NCI-H146 treated with DMSO at 0.1 percent for 48 hours (cell line): ENCODE data around the gene EFCAB11.

Experiments
- DNase-seq: peaks from one replicate; lab custom pipeline; 2025; ENCODE audit not compliant: unreplicated experiment; lab: John Stamatoyannopoulos, UW

EFCAB11 gene

DNA sequence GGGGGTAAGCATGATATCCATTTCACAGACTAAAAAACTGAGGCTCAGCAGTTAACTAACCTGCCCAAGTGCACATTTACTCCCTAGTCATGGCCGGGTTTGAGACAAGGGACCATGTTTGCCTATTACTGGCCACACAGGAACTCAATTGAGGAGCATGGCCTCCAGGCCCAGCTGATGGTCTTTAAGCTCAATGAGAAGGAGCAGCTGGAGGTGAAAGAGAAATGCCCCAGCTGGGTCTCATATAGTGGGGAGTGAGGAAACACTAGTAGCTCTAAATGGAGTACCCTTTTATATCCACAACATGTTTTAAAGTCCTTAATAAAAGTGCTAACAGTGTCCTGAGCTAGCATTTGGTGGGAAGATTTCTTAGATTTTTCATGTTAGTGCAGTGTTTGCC lies 2.8 kb upstream of the EFCAB11 start:
- DNase-seq: no peak

DNA sequence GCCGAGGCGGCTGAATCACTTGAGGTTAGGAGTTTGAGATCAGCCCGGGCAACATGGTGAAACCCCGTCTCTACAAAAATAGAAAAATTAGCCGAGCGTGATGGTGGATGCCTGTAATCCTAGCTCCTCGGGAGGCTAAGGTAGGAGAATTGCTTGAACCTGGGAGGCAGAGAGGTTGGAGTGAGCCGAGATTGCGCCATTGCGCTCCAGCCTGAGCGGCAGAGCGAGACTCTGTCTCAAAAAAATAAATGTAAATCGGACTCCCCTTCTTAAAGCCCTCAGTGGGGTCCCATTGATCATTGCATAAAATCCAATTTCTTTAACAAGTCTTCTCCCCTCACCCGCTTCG lies 2.1 kb upstream of the EFCAB11 start:
- no peak for DNase-seq

DNA sequence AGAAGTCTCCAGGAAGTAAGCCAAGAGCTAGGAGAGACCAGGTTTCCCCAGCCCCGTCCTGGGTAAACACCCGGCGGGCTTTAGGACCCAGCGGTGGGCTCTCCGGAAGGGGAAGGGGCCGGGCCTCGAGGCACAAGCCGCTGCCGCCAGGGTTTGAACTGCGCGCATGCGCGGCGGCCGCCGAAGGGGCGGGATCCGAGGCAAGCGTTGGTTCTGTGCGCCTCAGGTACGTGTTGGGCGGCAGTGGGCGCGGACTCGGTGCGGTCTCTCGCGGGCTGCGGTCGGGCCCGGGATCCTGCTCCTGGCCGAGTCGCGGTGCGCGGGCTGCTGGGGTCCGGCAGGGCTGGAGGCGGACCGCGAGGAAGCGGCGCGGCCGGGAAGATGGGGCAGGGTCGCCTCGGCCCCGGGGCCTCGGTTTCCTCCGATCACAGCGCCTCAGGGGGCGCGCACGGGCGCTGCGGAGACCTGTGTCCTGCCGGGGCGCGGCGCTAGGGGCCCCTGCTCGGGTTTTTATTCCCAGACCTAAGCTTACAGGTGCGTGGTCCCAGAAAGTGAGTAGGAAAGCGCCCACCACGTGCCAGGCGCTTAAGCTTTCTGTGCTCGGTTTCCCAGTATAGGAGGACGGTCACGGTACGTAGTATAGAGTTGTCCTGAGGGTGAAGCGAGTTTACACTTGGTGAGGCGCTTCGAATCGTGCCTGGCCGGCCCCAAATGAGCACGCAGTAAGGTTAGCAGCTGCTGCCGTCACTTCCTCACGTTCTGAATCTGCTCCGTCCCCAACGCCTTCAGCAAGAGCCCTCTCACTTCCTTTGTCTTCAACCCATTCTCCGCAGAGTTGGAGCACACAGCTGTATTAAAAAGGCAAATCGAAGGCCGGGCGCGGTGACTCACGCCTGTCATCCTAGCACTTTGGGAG lies 1.5 kb upstream of the EFCAB11 start, which contains the start of gene TDP1:
TSS of gene TDP1 (plus strand) at position 183 of the 916 bp plus-strand sequence. CDS start 7,188 bp downstream, outside the sequence.
- DNase-seq: peak; percentile 95

- peak; percentile 53 for DNase-seq
Measured at GRCh38 chr14:89955022-89955744, 653 bp upstream of the EFCAB11 start.

GRCh38 chr14:89953602-89954001 lies 928 bp downstream of the EFCAB11 start:
- no peak for DNase-seq

DNA sequence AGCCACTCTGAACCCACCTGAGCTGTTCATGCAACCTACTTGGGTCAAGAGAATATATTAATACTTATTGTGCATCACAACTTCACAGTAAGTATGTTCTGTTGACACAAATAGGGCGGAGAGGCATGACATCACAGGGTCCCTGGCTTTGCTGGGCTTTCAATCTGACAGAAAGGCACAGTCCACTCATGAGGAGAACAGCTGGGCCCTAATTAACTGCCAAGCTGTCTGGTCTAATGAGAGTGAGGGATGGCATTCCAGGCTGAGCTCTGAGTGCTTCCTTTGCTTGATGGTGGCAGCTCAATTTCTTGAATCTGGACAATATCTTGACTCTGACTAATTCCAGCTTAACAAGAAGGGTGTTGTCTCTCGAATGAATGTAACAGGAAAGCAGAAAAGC lies 2.0 kb downstream of the EFCAB11 start:
- DNase-seq: no peak

GRCh38 chr14:89947344-89947743 lies 7.2 kb downstream of the EFCAB11 start:
- DNase-seq: no peak

DNA sequence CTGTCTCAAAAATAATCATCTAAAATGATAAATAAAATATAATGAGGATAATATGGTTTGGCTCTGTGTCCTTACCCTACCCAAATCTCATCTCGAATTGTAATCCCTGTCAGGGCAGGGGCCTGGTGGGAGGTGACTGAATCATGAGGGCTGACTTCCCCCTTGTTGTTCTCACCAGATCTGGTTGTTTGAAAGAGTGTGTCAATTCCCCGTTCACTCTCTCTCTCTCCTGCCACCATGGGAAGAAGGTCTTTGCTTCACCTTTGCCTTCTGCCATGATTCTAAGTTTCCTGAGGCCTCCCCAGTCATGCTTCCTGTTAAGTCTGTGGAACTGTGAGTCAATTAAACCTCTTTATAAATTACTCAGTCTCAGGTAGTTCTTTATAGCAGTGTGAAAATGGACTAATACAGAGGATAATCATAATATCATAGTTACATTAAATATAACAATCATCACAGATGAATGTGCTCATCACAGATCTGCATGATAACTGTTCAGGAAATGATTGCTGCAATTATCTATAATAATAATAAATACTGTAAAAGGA lies 12.6 kb downstream of the EFCAB11 start:
- no peak for DNase-seq

DNA sequence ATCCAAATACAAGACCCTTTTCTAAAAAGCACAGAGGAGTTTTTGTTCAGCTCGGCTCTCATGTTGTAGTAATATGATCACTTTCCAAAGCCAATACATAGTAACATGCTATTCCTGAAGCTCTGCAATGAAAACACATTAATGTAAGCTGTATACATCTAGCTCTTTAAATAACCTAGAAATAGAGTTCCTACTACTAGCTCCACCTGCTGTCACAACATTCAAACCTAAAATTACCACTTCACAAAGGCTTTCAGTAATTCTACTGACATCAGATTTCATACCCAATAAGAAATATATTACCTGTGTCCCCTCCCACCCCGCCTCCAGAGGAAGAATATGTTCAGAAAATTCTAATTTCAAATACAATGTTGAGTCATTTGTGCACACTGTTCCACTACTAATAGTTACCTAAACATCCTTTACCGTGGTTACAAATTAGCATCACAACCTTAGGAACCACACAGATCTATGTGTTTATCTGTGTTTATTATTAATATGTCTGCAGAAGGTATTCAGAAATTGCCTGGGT lies 17.8 kb downstream of the EFCAB11 start:
- no peak for DNase-seq

- DNase-seq: peak; percentile 94
Measured at GRCh38 chr14:89933002-89933401, 21.5 kb downstream of the EFCAB11 start.

DNA sequence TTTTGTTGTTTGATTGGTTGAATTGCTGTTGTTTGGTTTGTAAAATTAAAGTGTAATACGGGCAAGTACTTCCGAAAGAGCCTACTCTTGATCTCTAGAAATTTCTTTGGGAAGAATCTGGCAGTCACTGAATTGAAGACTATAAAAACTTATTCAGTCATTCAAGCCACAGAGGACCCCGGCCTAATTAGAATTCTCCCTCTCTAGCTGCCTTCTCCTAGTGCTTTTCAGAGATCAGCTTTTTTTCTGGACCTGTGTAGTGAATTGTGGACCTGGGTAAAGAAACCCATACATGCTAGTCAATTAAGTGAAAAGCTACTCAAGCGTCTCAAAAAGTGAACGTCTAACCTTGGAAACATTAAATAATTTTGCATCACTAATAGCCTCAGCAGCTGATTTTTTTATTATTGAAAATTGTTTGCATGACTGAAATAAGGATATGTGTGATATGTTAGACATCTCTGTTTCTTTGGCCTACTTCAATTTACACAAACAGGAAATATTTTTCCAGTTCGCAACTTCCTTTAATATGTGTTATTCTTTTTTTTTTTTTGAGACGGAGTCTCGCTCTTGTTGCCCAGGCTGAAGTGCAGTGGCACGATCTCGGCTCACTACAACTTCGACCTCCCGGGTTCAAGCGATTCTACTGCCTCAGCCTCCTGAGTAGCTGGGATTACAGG lies 27.2 kb downstream of the EFCAB11 start:
- no peak for DNase-seq

- DNase-seq: no peak
Measured at GRCh38 chr14:89926694-89927093, 27.8 kb downstream of the EFCAB11 start.

- DNase-seq: no peak
Measured at GRCh38 chr14:89924268-89924667, 30.3 kb downstream of the EFCAB11 start.

DNA sequence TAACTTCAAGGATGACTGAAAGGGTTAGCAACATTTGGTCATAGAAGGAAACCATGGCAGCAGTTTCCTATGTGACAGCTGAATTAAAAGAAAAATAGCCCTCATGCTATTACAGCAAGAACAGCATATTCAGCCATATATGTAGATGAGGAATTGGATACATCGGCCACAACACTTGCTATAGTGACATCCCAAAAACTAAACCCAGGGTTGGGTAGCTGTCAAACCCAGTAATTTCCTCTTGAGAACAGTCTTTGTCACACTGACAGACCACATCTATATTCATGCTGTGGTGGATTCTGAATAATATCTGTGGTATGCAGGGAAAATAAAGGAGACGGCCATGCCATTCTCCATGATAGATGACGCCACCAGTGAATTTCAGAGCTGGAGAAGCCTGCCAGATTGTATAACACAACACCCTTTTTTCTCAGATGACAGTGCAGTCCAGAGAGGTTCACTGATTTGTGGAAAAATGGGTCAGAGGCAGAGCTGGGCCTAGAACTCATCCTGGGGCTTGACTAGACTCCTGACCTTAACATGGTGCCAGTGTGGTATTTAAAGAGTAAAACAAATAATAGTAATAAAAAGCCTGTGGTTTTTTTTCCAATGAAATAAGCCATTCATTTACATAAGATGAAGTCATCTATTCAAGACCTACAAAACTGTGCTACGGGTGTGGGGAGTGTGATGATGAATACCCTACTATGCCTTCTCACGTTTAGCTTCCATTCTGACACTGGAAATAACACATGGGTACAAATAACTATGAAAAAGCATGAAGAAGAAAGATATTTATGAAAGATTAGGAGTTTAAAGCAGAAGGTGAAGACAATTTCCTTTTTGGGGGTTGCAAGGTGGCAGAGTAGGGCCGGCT lies 32.3 kb downstream of the EFCAB11 start:
- DNase-seq: no peak

- DNase-seq: no peak
Measured at GRCh38 chr14:89921346-89921745, 33.2 kb downstream of the EFCAB11 start.

DNA sequence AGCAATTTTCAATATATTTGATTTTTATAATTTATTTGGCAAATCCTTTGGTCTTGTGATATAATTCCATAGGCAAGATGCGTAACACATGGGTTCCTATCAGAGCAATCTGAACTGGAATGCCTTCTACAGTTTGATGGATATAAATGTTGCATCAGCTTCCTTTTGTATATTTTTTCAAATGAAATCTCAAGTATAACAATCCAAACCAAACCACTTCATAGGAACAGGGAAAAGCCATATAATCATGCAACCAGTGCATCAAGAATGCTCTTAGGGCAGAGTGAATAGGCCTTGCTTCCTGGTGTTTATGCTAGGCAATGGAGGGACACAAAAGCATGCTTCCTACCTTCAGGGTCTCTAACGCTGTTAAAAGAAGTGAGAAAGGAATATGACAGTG lies 34.5 kb downstream of the EFCAB11 start:
- DNase-seq: no peak

DNA sequence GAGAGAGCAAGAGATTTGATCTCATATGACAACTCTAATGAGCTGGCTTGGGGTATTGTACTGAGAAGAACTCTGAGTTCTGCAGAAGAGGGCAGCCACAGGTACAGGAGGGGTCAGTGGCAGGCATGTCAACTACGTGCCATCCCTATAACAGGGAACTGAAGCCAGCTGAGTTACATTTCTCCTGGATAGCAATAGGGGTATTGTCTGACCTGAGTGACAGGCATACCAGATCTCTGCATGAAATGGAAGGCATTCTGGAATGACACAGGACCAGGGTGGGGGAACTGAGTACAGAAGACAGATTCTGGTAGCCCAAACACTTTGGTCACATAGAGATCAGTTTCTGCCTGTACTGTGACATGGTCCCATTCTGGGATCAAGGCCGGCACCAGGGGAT lies 35.8 kb downstream of the EFCAB11 start:
- DNase-seq: no peak

- DNase-seq: peak; percentile 63
Measured at GRCh38 chr14:89915114-89915878, 39.2 kb downstream of the EFCAB11 start.

DNA sequence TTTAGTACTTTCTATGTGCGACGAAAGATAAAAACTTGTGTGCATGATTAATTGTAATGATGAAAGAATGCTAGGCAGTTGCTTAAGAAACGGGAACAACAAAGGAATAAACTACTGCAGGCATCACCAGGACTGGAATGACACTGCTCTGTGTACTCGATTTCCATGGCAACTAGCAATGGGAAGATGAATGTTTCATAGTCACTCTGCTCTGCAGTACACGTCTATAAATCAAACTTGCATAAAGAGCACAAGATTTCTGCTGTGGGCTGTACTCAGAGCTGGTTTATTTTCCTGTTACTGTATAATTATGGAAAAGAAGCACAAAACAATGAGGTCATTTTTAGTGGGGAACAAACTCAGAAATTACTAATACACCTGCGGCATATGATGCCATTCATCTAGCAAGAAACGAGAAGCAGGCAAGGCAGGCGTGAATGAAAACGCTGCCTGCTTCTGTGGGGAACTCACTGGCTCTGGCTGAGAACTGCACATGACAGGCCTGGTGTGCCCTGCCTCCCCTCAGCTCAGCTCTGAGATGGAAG lies 41.8 kb downstream of the EFCAB11 start:
- peak; percentile 63 for DNase-seq
